22Rv1 (cell line): Measurements from ENCODE around the gene COG5.

Source experiments
- H3K27ac ChIP-seq: fragments of 450-650 bp; 2 replicates; pipeline ENCODE4 v1.5.1; 2017
- ZFX ChIP-seq: fragments of 450-650 bp; IDR thresholded peaks from 2 replicates; pipeline ENCODE4 v1.6.1; 2017; ENCODE audit warnings: antibody characterized with exemption, borderline replicate concordance
- TF ChIP-seq, protein P1 (sequence below): fragments of 450-650 bp; IDR thresholded peaks from 2 replicates; pipeline ENCODE4 v1.5.1; 2017; ENCODE audit warnings: mild to moderate bottlenecking

Gene COG5

DNA sequence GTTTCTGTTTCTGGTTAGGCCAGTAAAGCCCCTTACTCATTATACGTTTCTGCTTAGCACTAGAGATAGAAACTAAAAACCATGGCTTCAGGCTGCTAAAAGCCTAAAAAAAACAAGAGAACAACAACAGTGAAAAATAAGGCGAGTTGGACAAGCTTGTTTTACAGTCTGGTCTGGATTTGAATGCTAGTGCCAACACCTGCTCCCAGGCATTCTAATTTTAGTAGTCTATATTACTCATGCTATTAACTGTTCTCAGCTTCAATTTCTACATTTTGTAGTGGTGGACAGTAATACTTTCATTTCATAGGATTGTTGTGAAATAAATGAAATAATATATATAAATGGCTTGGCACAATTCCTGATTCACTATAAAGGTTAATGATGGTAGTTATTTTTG, 286.4 kb downstream of the COG5 start:
- TF ChIP-seq, protein P1, sequence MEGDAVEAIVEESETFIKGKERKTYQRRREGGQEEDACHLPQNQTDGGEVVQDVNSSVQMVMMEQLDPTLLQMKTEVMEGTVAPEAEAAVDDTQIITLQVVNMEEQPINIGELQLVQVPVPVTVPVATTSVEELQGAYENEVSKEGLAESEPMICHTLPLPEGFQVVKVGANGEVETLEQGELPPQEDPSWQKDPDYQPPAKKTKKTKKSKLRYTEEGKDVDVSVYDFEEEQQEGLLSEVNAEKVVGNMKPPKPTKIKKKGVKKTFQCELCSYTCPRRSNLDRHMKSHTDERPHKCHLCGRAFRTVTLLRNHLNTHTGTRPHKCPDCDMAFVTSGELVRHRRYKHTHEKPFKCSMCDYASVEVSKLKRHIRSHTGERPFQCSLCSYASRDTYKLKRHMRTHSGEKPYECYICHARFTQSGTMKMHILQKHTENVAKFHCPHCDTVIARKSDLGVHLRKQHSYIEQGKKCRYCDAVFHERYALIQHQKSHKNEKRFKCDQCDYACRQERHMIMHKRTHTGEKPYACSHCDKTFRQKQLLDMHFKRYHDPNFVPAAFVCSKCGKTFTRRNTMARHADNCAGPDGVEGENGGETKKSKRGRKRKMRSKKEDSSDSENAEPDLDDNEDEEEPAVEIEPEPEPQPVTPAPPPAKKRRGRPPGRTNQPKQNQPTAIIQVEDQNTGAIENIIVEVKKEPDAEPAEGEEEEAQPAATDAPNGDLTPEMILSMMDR = no peak
- TF ChIP-seq ZFX = no peak

DNA sequence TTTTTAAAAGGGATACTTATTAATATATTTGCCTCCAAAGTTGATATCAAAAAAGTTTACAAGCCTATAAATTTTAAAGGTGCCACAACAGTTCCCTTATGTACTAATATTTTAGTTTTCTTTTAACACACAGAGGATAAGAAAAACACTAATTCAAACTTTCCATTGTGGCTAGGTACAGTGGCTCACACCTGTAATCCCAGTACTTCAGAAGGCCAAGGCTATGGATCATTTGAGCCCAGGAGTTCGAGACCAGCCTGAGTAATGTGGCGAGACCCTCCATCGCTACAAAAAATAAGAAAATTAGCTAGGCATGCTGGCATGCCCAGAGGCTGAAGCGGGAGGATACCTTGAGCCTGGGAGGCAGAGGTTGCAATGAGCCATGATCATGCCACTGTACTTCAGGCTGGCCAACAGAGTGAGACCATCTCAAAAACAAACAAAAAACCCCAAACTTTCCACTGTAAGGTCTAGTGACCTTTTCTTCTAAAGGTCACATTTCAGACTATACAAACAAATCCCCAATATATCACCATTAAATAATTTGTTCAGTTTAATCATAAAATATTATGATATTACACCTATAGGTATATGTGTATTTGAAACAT, 287.4 kb downstream of the COG5 start:
- TF ChIP-seq, protein P1 = no peak
- TF ChIP-seq ZFX = no peak
- no peak overlapping the region for H3K27ac ChIP-seq

More for the DNA sequence above, 286.4 kb downstream of the COG5 start:
- H3K27ac ChIP-seq = no peak overlapping the region

DNA sequence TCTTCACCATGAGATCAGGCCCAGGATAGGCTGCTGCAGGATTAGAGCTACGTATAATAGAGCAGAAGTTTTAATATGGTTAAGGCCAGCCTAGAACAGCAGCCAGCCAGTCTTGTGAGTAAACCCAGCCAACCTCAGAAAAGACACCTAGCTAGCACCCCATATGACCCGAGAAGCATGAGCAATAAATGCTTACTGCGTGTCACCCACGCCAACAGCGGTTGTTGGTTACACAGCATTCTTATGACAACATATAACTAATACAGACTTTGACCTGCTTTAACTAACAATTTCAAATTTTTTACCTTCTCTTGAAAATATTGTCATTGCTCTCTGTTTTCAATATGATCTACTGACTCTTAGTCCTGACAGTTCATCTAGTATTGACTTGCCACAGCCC, 289.2 kb downstream of the COG5 start:
- no peak overlapping the region for H3K27ac ChIP-seq
- TF ChIP-seq, protein P1 = no peak
- TF ChIP-seq ZFX = no peak

DNA sequence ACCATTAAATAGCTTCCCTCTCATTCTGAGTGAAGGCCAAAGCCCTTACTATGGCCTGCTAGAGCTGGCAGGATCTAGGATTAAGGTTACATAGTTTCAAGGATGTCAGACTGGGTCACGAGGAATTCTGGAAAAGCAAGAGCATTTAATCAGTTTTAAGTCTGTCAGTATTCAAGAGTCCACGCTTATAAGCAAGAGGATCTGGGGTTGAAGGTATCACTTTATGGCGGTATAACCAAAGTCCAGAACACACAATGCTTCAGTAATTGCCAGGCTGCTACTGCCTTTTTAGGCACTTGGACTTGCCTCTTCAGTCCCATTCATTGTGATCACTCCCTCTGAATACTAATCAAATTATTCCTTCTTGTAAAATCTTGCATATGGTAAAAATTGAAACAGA, 293.9 kb downstream of the COG5 start:
- TF ChIP-seq, protein P1 = no peak
- no peak for TF ChIP-seq ZFX
- H3K27ac ChIP-seq = no peak overlapping the region

DNA sequence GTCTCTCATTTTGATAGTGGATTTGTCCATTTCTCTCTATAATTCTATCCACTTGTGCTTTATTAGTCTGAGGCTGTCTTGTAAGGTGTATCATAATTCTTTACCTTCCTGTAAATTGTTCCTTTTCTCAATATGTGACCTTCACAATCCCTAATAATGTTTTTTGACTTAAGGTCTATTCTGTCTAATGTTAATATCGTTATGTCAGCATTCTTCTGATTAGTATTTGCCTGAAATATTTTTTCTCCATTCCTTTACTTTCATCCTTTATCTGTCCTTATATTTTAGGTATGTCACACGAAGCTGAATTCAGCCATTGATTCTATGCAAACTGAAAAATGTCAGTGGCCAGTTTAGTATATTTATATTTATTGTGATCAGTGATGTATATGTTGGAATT, 295.1 kb downstream of the COG5 start:
- no peak overlapping the region for H3K27ac ChIP-seq
- TF ChIP-seq ZFX = no peak
- TF ChIP-seq, protein P1 = no peak

DNA sequence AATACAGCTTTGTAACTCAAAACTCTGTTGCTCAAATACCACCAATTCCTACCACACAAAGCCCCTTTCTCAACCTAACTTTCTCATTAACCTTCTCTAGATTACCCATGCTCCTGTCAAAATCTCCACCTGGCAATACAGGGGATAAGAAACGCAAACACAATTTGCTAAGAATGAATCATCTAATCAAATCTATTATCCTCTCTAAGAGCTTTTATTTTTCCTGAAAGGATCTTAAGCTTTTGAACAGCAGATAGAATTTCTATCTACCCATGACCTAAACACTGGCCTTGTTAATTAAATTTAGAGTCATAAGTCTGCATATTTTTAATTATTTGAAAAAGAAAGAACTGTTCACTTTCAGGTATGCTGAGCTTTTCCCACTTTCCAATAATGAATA, 296.6 kb downstream of the COG5 start:
- H3K27ac ChIP-seq = no peak overlapping the region
- TF ChIP-seq, protein P1 = no peak
- TF ChIP-seq ZFX = no peak

DNA sequence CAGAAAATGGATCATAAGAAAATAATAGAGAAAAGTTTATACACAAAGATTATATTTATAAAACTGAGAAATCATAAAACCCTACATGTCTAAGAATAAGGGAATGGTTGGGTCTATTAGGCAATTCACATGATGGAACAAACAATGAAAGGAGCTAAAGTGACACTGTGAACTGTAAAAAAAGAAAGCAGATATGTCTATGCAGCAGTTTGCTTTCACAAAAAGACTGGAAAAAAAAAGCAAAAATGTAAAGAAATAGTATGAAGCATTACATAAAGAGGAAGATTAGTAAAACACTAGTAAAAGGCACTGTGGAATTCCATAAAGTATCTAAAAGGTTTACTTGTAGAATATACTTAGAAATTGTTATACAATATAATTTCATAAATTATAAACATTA, 299.0 kb downstream of the COG5 start:
- TF ChIP-seq, protein P1 = no peak
- no peak for TF ChIP-seq ZFX
- no peak overlapping the region for H3K27ac ChIP-seq
